Muscle of leg (tissue), 11 donors: ENCODE data around the gene ZDHHC6. TPM values are rescaled to one million over a fixed set of nuclear protein-coding genes. Genes with fewer than 3 reads are reported as not detected.

Source experiments
- DNase-seq: peaks from one replicate; pipeline ENCODE4 v3.0.0; 2013
- H3K27ac ChIP-seq: one replicate; pipeline ENCODE4 v1.5.1; 2013; ENCODE audit warnings: mild to moderate bottlenecking, low read length, control low read depth
- H3K27me3 ChIP-seq: one replicate; pipeline ENCODE4 v1.6.1; 2013; ENCODE audit warnings: low read length; ENCODE audit not compliant: control insufficient read depth, insufficient read depth
- H3K36me3 ChIP-seq: one replicate; pipeline ENCODE4 v1.6.1; 2013; ENCODE audit warnings: low read length; ENCODE audit not compliant: control insufficient read depth, insufficient read depth
- H3K4me1 ChIP-seq: one replicate; pipeline ENCODE4 v1.6.1; 2013; ENCODE audit warnings: low read length; ENCODE audit not compliant: control insufficient read depth, insufficient read depth
- H3K4me3 ChIP-seq: one replicate; pipeline ENCODE4 v1.5.1; 2013; ENCODE audit warnings: low read length, control low read depth
- H3K9me3 ChIP-seq: replicated peaks from 2 replicates; pipeline ENCODE4 v1.6.1; 2013; ENCODE audit warnings: low read depth, low read length; ENCODE audit not compliant: control insufficient read depth
- WGBS: methylation state at CpG from one replicate; pipeline ENCODE4 v1.1.5; 2013; ENCODE audit warnings: missing lambda C conversion rate; ENCODE audit not compliant: insufficient coverage; 5-methylcytosine and 5-hydroxymethylcytosine counted together
- polyA plus RNA-seq, 8 donors: library from polyadenylated mRNA; unstranded; fragments of 120-200 nt; gene quantifications; one replicate each; pipeline versions ENCODE4 v1.2.1 to v1.2.3, GENCODE V29; 2013; ENCODE audit warnings: inconsistent platforms in 1 of 8, low replicate concordance in 1 of 8; ENCODE audit not compliant: insufficient read length in 8 of 8, insufficient read depth in 1 of 8
- total RNA-seq: library from RNA; stranded (reverse); fragments of 120-200 nt; gene quantifications from one replicate; pipeline ENCODE4 v1.2.4, GENCODE V29; 2013

Gene ZDHHC6
- total and polyA plus RNA-seq, 9 donors: 23.4 to 36.6 (median 30.4) TPM

DNA sequence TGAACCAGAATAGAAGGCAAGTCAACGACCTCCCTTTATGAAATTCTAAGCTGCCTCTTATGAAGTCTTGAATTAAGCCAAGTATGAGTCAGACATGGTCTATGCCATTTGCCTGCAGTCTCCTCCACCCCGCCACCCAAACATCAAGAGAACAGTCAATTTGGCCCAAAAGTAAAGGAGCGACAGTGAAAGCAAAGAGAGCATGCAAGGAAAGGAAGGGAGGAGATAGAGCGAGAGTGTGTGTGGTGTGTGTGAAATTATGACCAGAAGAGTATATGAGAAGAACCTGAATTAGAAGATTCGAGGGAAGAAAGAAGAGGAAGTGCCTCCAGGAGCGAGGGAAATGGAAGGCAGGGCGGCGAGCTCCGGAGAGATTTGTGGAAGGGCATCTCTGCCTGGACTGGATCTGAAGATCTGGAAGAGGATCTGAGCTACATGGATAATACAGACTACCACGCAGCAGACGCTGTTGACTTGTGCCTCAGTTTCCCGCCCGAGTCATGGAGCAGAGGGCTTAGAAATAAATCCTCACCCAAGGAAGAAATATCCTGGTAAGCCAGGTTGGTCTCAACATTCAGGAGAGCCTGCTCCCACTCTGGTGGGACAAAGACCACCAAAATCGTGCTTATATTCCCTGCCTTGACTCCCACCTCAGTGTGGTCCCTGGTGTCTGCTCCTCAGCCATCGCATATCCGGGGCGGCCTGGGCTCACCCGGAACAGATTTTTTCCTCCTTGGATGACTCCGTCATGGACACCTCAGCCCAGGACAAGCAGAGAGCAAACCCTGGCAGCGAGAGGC is 459 bp downstream of the ZDHHC6 start:
- peaks cover 6% of the 10 kb centered on the region for H3K4me1 ChIP-seq
- DNase-seq: no peak
- no peaks in the 10 kb centered on the region for H3K9me3 ChIP-seq
- WGBS: 2% methylated on average over 15 of the region's 20 CpGs
- H3K36me3 ChIP-seq: peaks cover 10% of the 10 kb centered on the region
- peak overlapping the region; percentile 97 for H3K4me3 ChIP-seq
- H3K27ac ChIP-seq: peak overlapping the region; percentile 86
- no peaks in the 10 kb centered on the region for H3K27me3 ChIP-seq

DNA sequence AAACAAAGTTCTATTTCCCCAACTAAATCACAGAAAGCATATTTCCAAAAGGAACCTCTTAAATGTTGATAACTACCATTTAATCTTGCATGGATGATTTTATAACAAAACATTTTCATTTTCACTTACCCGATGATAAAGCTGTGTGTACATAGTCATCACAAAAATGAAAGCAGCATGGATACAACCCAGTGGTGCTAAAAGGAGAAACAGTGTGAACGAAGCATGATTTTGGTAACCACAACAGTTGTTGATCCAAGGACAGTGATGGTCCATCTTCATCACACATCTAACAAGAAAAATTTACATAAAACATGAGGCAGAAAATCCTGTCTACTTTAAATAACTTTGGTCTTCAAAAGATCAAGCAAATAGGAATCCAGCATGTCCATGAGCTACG is 4.7 kb downstream of the ZDHHC6 start:
- DNase-seq: no peak
- Histone ChIP-seq H3K36me3 (peaks cover 27% of the 10 kb centered on the region), H3K27ac (no peak overlapping the region), H3K9me3 (no peaks in the 10 kb centered on the region), H3K4me3 (no peak overlapping the region), H3K4me1 (peaks cover 6% of the 10 kb centered on the region), H3K27me3 (no peaks in the 10 kb centered on the region)
- no CpG with 5 or more reads among the region's 3 CpGs for WGBS

DNA sequence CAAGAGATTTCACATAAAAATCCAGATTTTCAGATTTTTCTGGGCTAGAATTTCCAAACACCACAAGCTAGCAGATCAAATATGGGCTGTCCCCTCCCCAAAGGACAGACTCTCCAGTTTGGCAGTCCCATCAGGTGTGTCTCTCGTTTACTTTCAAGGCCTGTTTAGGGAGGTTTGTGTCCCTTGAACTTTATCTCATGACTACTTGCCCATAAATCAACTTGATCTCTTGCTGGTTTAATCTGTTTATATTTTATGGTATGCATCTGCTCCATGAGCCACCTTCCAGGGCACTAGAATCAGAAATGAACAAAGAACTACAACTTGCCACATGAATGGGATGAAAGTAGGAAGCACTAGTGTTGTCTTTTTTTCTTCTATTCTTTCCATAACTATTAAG is 5.2 kb downstream of the ZDHHC6 start:
- Histone ChIP-seq H3K27ac (no peak overlapping the region), H3K27me3 (no peaks in the 10 kb centered on the region), H3K36me3 (peaks cover 27% of the 10 kb centered on the region), H3K4me3 (no peak overlapping the region), H3K9me3 (no peaks in the 10 kb centered on the region), H3K4me1 (peaks cover 6% of the 10 kb centered on the region)
- no CpG with 5 or more reads among the region's 1 CpG for WGBS
- no peak for DNase-seq

DNA sequence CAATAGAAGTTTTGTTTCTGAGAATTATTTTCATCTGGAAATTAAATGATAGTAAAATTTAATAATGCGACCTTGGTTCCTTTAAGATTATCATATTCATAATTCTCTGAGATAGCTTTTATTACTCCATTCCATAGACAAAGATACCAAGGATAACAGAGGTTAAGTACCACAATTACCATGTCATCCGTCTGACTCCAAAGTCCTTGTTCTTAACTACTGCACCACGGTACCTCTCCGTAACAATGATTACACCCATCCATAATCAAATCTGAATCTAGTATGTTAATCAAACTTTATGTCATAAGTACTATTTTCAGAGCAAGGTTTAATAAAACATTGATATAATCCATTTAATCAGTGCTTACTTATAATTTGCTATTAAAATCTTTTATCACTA is 8.4 kb downstream of the ZDHHC6 start:
- no peaks in the 10 kb centered on the region for H3K9me3 ChIP-seq
- H3K4me3 ChIP-seq: no peak overlapping the region
- H3K4me1 ChIP-seq: no peaks in the 10 kb centered on the region
- no peaks in the 10 kb centered on the region for H3K27me3 ChIP-seq
- H3K27ac ChIP-seq: no peak overlapping the region
- DNase-seq: no peak
- no CpG with 5 or more reads among the region's 4 CpGs for WGBS
- peaks cover 31% of the 10 kb centered on the region for H3K36me3 ChIP-seq

DNA sequence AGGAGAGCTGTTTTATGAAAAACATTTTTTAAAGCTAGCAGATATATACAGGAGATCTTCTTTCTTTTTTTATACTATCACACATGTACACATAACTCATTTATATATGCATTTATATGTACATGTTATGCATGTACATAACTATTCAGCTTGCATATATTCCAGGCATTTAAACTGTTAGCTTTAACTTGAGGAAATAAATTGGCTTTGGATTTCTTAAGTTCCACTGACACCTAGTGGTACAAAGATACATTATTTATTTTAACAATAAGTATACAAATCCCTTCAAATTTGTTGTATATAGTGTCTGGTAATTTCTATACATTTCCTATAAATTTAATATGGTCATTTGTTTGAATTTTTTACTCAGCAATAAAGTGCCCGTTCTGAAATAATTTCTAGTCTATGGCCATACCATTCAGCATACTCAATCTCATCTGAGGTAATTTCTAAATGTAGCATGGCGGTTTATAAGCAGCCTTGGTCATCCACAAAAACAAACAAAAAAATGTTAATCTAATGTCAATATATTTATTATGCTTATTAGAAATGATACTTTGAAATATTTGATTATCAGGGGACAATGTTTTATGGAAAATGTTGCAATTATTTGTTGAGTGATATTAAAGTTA is 11.6 kb downstream of the ZDHHC6 start:
- Histone ChIP-seq H3K4me1 (no peaks in the 10 kb centered on the region), H3K4me3 (no peak overlapping the region), H3K27me3 (no peaks in the 10 kb centered on the region), H3K9me3 (no peaks in the 10 kb centered on the region), H3K36me3 (peaks cover 37% of the 10 kb centered on the region), H3K27ac (no peak overlapping the region)
- DNase-seq: peak; percentile 43
- no CpG with 5 or more reads among the region's 2 CpGs for WGBS

DNA sequence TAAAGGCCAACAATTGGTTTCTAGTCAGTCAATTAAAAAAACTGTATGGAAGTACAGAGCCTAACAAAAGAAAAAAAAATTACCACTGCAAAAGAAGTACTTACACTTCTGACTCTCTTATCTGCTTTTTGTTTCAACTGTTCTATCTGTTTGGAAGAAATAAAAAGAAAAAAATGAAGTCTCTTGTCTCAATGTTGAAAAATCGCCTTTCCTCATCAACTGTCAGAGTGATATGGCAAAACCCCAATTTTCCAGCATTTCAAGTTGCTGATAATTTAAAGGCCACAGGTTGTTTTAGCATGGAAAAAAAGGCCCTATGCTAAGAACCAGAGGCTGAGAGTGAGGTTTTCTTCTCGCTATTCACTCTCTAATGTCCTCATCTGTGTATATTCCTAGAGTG is 13.6 kb downstream of the ZDHHC6 start:
- H3K9me3 ChIP-seq: no peaks in the 10 kb centered on the region
- no peaks in the 10 kb centered on the region for H3K27me3 ChIP-seq
- H3K36me3 ChIP-seq: peaks cover 45% of the 10 kb centered on the region
- H3K4me1 ChIP-seq: no peaks in the 10 kb centered on the region
- H3K27ac ChIP-seq: no peak overlapping the region
- WGBS: no CpG with 5 or more reads among the region's 2 CpGs
- no peak for DNase-seq
- H3K4me3 ChIP-seq: no peak overlapping the region

DNA sequence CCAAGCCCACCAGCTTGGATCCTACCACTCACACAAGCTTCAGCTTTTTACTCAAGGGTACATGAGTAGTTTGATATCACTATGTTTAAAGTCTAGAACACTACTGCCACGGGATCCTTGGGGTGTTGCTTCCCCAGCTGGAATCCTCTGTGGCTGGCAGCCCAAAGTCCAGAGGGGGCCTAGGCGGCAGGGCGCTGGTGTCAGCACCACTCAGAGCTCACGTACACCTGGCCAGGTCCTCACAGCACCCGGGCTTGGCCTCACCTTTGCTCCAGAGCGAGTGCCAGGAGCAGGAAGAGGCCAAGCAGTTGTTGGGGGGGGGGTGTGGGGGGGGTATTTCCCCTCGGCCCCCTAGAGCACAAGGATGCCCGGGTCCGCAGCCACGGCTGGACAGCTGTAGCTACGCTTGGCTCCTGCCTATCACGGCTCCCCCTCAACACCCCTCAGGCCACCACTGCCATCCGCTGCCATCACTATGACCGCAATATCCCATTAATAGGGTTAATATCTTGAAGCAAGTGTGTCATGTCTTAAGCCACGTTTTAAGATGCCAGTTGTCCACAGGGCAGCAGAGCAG is 17.0 kb downstream of the ZDHHC6 start:
- DNase-seq: no peak
- Histone ChIP-seq H3K4me3 (no peak overlapping the region), H3K4me1 (no peaks in the 10 kb centered on the region), H3K27me3 (no peaks in the 10 kb centered on the region), H3K9me3 (no peaks in the 10 kb centered on the region), H3K36me3 (peaks cover 33% of the 10 kb centered on the region), H3K27ac (no peak overlapping the region)
- 100% methylated on average over 2 of the region's 15 CpGs for WGBS

DNA sequence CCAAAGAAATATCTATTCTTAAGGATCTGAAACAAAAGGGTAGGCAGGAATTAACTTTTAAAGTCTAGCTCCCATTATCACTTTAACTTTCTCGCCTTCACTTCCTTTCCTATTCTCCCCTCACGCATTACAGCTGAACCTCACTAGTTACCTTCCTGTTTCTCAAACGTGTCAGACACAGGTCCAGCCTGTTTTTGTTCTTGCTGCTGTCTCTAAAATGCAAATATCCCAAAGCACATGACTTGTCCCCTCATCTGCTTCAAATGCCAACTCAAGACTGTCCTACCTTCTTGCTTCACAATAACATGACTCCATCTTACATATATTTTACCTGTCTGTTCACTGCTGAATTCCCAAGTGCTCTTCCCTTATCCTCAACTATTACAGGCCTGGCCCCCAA is 17.6 kb downstream of the ZDHHC6 start:
- H3K36me3 ChIP-seq: peaks cover 30% of the 10 kb centered on the region
- no peak for DNase-seq
- no peaks in the 10 kb centered on the region for H3K27me3 ChIP-seq
- no peaks in the 10 kb centered on the region for H3K9me3 ChIP-seq
- H3K27ac ChIP-seq: no peak overlapping the region
- 76% methylated on average over 3 of the region's 3 CpGs for whole genome bisulfite sequencing
- no peaks in the 10 kb centered on the region for H3K4me1 ChIP-seq
- H3K4me3 ChIP-seq: no peak overlapping the region

DNA sequence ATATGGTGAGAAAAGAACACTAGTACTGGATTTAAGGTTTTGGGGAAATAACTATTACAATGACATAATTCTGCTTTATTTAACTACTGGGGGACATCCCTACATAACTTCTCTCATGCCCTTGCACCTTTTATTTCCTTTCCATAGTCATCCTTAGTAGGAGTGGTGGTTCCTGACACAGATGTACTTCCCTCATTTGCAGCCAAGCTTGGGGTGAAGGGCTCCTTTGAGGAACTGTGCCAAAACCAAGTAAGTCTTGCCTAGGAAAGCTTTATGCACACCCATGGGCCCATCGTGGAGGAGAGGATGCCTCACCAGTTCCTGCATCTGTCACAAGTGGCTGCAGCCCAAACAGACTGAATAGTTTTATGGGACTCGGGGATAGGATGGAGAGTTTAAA is 20.6 kb downstream of the ZDHHC6 start:
- DNase-seq: no peak
- H3K4me3 ChIP-seq: no peak overlapping the region
- H3K27ac ChIP-seq: no peak overlapping the region
- no peaks in the 10 kb centered on the region for H3K27me3 ChIP-seq
- no peaks in the 10 kb centered on the region for H3K9me3 ChIP-seq
- no peaks in the 10 kb centered on the region for H3K4me1 ChIP-seq
- no CpG with 5 or more reads among the region's 2 CpGs for WGBS
- peaks cover 17% of the 10 kb centered on the region for H3K36me3 ChIP-seq

DNA sequence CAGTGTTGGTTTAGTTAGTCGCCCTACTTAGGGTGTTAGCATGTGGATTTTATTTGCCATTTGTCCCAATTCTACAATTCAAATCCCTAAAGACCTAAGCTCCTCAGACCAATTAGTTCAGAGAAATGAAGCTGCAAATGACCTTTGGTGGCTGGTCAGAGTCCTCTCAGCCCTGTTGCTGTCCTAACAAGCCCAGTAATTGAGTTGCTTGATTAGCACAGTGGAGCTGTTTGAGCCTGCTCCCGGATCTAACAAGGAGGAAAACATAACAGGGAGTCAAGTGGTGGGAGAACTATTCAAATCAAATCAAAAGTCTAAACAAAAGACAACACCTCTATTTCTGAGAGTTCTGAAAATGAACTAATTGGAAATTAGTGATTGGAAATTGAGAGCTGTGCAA is 22.1 kb downstream of the ZDHHC6 start:
- no peaks in the 10 kb centered on the region for H3K4me1 ChIP-seq
- no peak for DNase-seq
- no peaks in the 10 kb centered on the region for H3K9me3 ChIP-seq
- H3K36me3 ChIP-seq: peaks cover 6% of the 10 kb centered on the region
- WGBS: no CpG with 5 or more reads among the region's 2 CpGs
- H3K4me3 ChIP-seq: no peak overlapping the region
- H3K27me3 ChIP-seq: no peaks in the 10 kb centered on the region
- H3K27ac ChIP-seq: no peak overlapping the region
